SH-SY5Y (cell line): ENCODE measurements around the gene DNAH8.

Experiments
- GATA2 ChIP-seq: IDR thresholded peaks from 2 replicates; pipeline ENCODE4 v1.6.1; 2011; ENCODE audit warnings: mild to moderate bottlenecking, low read depth, low read length
- GATA3 ChIP-seq: IDR thresholded peaks from 2 replicates; pipeline ENCODE4 v1.6.1; 2011; ENCODE audit warnings: low read depth, mild to moderate bottlenecking, low read length, moderate library complexity

DNA sequence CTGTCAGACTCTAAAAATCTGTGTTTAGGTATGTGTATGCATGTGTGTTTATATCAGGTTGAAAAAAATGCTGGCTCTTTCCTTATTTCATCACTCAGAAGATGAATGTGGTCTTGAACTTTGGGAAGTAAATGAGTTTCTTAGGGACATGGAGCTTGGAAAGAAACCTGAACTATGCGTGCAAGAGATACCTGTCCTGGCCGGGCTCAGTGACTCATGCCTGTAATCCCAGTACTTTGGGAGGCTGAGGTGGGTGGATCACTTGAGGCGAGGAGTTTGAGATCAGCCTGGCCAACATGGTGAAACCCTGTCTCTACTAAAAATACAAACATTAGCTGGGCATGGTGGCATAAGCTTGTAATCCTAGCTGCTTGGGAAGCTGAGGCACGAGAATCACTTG, 329.1 kb downstream of the DNAH8 start:
- no peak for TF ChIP-seq GATA2
- TF ChIP-seq GATA3 = no peak
